GM21515 (cell line): ENCODE results near the gene SMG6.
"Not testable (repeated sequence)": the region's sequence is repeated elsewhere in the genome, so short reads cannot be mapped to it uniquely, and the experiment has no call there.

Experiments
- ATAC-seq: cut with Tn5 transposase; IDR thresholded peaks from one replicate; pipeline ENCODE4 v1.9.1; 2021; ENCODE audit not compliant: unreplicated experiment

Gene SMG6

DNA sequence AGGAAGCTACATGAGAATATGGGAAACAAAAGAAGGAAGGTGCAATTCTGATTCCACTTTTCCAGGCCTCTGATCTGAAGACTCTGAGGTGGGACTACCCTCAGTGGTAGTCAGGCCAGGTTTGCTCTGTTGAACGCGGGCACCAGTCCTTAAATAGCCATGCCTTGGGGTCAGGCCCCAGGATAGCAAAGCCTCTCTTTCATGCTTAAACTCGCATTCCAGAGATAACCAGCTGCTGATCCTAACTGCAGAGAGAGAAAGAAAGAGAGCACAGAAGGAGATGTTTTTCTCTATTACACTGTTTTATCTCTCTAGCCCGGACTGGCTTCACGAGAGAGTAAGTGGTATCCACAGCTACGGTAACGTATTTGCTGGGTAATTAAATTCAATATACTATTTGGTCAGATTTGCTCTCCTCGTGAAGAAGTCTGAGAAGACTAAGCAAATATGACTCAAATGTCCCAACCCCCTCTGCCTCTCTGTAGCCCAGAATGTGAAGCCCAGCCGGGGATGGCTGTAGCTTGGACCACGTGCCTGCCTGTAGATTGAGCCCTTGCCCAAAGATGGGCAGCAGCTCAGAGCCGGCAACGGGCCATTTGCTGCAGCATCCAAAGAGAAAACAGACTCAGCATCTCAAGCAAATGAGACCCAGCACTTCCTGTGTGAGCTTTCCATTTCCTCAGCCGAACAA lies 122.2 kb downstream of the SMG6 start:
- no peak for ATAC-seq

DNA sequence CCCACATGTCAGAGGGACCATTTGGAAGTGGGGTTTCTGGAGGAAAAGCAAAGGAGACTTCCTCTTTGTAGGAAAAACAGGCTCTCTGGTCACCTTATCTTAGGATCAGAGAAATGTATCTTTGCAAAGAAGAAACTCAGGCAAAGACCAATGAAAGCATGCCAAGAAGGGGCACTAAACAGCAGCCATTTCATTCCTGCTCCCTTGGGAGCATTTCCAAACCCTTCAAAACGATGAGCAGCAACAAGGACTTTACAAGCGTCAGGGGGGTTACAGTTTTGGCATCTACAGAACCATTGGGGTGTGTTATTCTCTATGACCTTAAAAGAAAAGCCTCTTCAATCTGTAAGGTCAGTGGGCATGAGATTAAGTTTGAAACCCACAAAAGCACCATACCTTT lies 122.8 kb downstream of the SMG6 start:
- no peak for ATAC-seq

DNA sequence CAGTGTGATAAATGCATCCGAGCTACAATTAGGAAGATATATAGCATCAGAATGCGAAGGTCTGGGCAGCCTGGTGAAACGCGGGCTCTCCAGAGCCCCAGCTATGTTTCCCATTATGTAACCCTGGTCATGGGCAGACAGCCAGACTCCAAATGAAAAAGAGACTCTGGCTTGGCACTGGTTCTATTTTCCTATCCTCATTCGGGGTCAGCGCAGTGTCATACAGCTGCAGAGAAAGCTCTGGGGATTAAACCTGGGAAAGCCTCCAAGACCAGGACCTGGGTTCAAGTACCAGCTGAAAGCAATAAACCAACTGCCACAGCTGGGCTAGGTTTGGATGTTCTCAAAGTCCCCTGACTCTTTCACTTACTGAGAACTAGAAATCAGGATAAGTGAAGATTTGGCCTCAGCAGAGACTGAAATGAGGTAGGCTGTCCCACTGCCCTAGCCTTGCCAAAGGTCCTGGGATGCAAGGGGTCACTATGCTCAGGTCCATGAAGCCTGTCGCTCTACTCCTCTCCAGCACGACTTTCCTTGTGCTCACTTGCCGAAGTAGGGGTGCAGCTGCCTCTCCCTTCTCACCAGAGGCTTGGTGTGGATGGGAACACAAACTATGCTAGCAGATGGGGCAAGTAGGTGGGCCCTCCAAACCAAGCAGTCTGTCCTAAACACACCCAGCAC lies 123.8 kb downstream of the SMG6 start:
- ATAC-seq, result no peak

DNA sequence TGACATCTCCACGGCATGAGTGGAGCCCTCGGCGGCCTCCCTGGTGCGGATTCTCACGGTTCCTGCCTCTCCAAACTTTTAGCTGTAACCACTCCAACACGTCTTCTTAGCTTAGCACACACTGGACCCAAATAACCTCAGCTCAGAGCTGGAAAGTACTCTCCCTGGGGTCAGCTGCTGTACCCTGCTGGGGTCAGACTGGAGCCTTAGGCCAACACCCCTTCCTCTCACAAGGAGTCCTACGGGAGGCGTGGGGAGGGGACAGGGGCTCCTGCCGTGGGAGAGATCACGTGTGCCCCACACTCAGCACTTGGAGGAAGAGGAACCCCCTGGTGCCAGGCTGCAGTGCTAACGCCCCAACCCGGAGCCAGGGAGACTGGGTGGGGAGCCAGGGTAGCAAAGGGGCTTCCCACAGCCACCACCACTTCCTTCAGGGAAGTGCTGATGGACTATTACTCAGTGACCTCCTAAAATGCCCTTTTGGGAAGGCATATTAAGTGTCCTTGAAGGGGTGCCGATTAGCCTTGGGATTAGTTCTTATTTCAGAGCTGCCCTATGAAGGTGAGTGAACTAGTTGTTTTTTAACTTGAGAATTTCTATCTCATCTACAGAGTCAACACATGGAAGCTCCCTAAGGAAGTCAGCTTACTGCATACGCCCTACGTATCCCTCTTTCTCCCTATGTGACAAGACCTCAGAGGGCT lies 124.6 kb downstream of the SMG6 start:
- ATAC-seq, result no peak

DNA sequence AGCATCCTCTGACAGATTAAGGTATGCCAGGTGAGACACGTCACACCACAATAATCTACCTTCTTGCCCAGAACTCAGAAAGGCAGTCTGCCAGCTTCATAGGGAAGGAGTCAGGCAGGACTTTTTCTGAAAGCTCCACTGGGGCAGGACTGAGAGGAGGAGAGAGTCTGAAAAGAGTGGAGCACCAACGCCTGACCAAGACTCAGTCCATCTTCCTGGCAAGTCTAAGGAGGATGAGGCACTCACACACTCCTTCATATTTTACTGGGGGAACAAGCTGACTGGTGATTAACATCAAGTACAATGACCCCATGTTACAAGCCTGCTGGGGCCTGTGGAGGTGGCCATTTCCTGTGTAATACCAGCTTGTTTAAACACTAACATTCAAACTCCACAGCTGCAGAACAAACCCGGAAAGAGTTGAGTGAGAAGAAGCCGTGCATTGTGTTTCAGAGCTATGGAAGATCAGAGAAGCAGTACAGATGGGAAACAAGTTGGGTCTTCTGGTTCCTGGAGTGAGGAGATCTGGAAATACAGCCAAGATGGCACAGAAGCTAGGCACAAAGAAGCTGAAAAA lies 126.3 kb downstream of the SMG6 start:
- ATAC-seq, result no peak

GRCh38 chr17:2176499-2177169 lies 127.0 kb downstream of the SMG6 start:
- ATAC-seq, result no peak

DNA sequence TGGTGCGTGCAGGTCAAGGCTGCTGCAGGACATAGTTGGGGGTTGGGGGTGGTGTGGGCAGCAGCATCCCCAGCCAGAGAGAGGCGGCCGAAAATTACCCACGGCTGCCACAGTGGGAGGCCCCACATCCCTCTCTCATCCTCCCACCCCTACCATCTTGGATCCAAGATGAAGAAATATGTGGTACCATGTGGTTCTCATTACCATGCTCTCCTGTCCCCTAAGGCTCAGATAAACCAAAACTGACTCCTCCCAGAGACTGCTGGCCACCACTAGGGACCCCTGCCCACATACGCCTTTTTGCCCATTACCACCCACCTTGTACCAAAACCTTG lies 128.3 kb downstream of the SMG6 start:
- no peak for ATAC-seq

- no peak for ATAC-seq
Measured at GRCh38 chr17:2174468-2175293, 128.9 kb downstream of the SMG6 start.

DNA sequence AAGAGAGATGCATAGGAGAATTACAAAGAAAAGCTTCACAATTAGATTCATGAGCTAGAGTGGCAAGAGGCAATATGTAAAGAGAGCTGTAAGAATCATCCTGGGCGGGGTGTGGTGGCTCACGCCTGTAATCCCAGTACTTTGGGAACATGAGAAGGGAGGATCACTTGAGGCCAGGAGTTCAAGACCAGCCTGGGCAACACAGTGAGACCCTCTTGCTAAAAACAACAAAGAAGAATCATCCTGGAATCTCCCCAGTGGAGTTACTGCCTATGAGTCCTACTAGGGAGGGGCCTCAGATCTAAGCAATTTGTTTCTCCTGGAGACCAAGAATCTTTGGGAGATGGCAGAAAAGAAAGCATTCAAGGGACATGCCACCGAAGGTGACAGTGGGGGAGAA lies 129.6 kb downstream of the SMG6 start:
- ATAC-seq, result no peak

GRCh38 chr17:2172999-2173398 lies 130.6 kb downstream of the SMG6 start:
- no peak for ATAC-seq

GRCh38 chr17:2172077-2172851 lies 131.3 kb downstream of the SMG6 start:
- ATAC-seq, result no peak

DNA sequence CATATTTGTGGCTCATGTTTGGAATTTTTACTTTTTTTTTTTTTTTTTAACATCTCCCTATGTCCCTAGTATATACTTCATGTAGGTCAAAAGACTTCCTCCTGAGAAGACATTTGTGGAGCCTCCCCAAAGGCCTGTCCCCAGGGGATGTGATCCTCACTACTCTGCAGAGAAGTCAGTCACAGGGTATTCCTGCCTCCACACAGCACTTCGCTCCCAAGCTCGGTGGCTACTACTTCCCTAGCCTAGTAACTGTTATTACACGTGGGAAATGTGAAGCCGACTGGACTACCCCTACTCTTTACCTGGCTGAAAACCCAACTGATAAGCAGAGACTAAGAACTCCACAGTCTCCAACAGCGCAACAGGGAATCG lies 131.9 kb downstream of the SMG6 start:
- ATAC-seq, result no peak

DNA sequence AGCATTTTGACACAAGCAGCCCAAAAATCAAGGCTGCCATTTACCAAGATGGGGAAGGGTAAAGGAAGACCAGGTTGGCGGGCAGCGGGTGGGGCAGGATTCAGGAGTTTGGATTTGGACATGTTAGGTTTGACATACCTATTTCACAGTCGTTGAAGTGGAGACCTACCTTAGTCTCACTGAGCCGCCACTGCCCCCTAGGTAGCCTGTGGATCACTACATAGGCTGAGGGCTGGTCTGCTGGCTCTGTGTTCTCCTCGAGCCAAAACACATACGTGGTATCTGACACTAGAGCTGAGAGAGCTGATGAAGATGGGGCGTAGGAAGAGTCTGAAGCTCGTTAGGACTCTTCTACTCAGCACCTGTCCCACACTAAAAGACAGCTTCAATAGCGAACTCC lies 133.6 kb downstream of the SMG6 start:
- no peak for ATAC-seq

DNA sequence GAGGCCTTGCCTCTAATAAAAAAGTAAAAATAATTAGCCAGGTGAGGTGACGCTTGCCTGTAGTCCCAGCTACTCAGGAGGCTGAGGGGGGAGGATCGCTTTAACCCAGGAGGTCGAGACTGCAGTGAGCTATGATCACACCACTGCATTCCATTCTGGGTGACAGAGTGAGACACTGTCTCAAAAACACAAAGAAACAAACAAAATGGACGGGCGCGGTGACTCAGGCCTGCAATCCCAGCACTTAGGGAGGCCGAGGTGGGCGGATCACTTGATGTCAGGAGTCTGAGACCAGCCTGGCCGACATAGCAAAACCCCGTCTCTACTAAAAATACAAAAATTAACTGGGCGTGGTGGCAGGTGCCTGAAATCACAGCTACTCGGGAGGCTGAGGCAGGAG lies 137.9 kb downstream of the SMG6 start:
- not testable (repeated sequence) for ATAC-seq

DNA sequence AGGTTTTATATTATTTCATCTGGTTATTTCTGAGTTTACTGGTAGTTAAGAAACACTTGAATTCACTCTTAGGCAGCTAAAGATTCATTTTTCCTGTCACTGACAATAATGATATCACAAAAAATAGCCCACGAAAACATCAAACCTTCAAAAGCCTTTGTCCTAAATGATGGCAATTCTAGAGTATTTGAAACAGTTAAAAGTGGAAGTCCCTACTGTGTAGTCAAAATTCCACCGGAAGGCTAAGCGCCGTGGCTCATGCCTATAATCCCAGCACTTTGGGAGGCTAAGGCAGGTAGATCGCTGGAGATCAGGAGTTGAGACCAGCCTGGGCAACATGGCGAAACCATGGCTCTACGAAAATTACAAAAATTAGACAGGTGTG lies 145.2 kb downstream of the SMG6 start:
- ATAC-seq, result no peak

GRCh38 chr17:2157675-2158395 lies 145.8 kb downstream of the SMG6 start:
- ATAC-seq, result no peak

- ATAC-seq, result no peak
Measured at GRCh38 chr17:2157081-2157480, 146.5 kb downstream of the SMG6 start.

DNA sequence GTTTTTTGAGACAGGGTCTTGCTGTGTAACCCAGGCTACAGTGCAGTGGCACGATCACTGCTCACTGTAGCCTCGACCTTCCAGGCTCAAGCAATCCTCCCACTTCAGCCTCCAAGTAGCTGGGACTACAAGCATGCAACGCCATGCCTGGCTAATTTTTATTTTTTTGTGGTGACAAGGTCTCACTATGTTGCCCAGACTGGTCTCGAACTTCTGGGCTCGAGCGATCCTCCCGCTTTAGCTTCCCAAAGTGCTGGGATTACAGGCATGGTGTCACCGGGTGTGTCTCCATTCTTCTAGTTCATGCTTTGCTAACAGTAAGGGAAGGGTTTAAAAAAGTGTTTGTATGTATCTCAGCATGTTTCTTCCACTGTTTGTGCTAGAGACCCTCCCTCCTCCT lies 146.9 kb downstream of the SMG6 start:
- no peak for ATAC-seq

GRCh38 chr17:2155573-2155972 lies 148.0 kb downstream of the SMG6 start:
- no peak for ATAC-seq
